HG02884 (cell line): ENCODE results near the gene PRTN3.
A peak's percentile ranks its signal among the peaks of the same experiment; 100 is the strongest.

Source experiments
- ATAC-seq: cut with Tn5 transposase; IDR thresholded peaks from one replicate; pipeline ENCODE4 v1.9.1; 2021; ENCODE audit warnings: mild to moderate bottlenecking, moderate library complexity; ENCODE audit not compliant: unreplicated experiment

Gene PRTN3

GRCh38 chr19:840519-841206, at the start of gene PRTN3:
Gene PRTN3, plus strand, starts transcription at chr19:840999. Its CDS starts 10 bp downstream, at chr19:841009.
- no peak for ATAC-seq

GRCh38 chr19:791007-791566, 49.7 kb upstream of the PRTN3 start:
- ATAC-seq = no peak

GRCh38 chr19:791567-792305, 49.1 kb upstream of the PRTN3 start:
- ATAC-seq = no peak

GRCh38 chr19:792306-792885, 48.4 kb upstream of the PRTN3 start:
- ATAC-seq = no peak

- ATAC-seq = no peak
Measured at GRCh38 chr19:793806-794205, 47.0 kb upstream of the PRTN3 start.

GRCh38 chr19:795073-795611, 45.7 kb upstream of the PRTN3 start:
- no peak for ATAC-seq

- no peak for ATAC-seq
Measured at GRCh38 chr19:795691-796581, 44.9 kb upstream of the PRTN3 start.

- peak; percentile 62 for ATAC-seq
Measured at GRCh38 chr19:796692-797527, 43.9 kb upstream of the PRTN3 start, which contains the start of gene PTBP1. Gene PTBP1, plus strand, starts transcription at chr19:797452. Its CDS starts 46 bp downstream, at chr19:797498.

- peak; percentile 27 for ATAC-seq
Measured at GRCh38 chr19:797528-798414, 43.0 kb upstream of the PRTN3 start.

GRCh38 chr19:798415-799075, 42.3 kb upstream of the PRTN3 start:
- no peak for ATAC-seq

- ATAC-seq = no peak
Measured at GRCh38 chr19:799076-799881, 41.5 kb upstream of the PRTN3 start.

- ATAC-seq = no peak
Measured at GRCh38 chr19:800360-801029, 40.3 kb upstream of the PRTN3 start.

- no peak for ATAC-seq
Measured at GRCh38 chr19:801030-801860, 39.6 kb upstream of the PRTN3 start.

- no peak for ATAC-seq
Measured at GRCh38 chr19:801861-802497, 38.8 kb upstream of the PRTN3 start.

- ATAC-seq = no peak
Measured at GRCh38 chr19:802498-803098, 38.2 kb upstream of the PRTN3 start.
